GM18909 (cell line): ENCODE data around the gene ANAPC15.

Experiments used
- ATAC-seq: cut with Tn5 transposase; IDR thresholded peaks from one replicate; pipeline ENCODE4 v1.9.1; 2021; ENCODE audit warnings: mild to moderate bottlenecking; ENCODE audit not compliant: unreplicated experiment, poor library complexity

ANAPC15 gene

GRCh38 chr11:72061739-72062396, 50.6 kb downstream of the ANAPC15 start:
- ATAC-seq, result no peak
